SK-N-SH (cell line): ENCODE results near the gene OSBPL6. TPM values are rescaled to one million over a fixed set of nuclear protein-coding genes. Genes with fewer than 3 reads are reported as not detected.

Experiments
- CTCF ChIA-PET: fragments of 300-600, 350-600 bp; formaldehyde crosslinking; extraction: SDS; loops from one replicate; lab custom pipeline; 2021; lab: Yijun Ruan, JAX
- POLR2A ChIA-PET: fragments of 350-600 bp; sonication (Branson Sonifier 250); formaldehyde crosslinking; extraction: SDS; loops from one replicate; lab custom pipeline; 2020; ENCODE audit warnings: antibody characterized with exemption, inconsistent platforms; lab: Yijun Ruan, JAX
- DNase-seq: peaks from one replicate; pipeline ENCODE4 v3.0.0; 2012
- H2AFZ ChIP-seq: fragments of 200-600 bp; sonication (generic); 2 replicates; pipeline ENCODE4 v1.8.1; 2016; ENCODE audit warnings: antibody characterized with exemption, mild to moderate bottlenecking, low read depth
- H3F3A ChIP-seq: fragments of 200-600 bp; sonication (generic); replicated peaks from 2 replicates; pipeline ENCODE3; 2016; ENCODE audit warnings: antibody characterized with exemption, mild to moderate bottlenecking; ENCODE audit not compliant: insufficient read depth
- H3K27ac ChIP-seq, 2 experiments: fragments of 200-500 bp in 1 of 2; fragments of 200-600 bp in 1 of 2; sonication (Bioruptor generic) in 1 of 2; sonication (generic), shearing (Covaris generic) in 1 of 2; 2 replicates each; pipeline versions ENCODE4 v1.5.1 to v1.6.1; 2014 to 2016; ENCODE audit warnings: low read depth in 2 of 2, inconsistent platforms in 1 of 2, low read length in 1 of 2, mild to moderate bottlenecking in 1 of 2, mixed read lengths in 1 of 2
- H3K27me3 ChIP-seq: fragments of 200-600 bp; sonication (generic), shearing (Covaris generic); 2 replicates; pipeline ENCODE4 v1.6.1; 2016; ENCODE audit warnings: mixed run types; ENCODE audit not compliant: insufficient read depth
- H3K36me3 ChIP-seq, 2 experiments: fragments of 200-500 bp in 1 of 2; fragments of 200-600 bp in 1 of 2; sonication (Bioruptor generic) in 1 of 2; sonication (generic) in 1 of 2; replicated peaks in 1 of 2; 2 replicates each; pipeline versions ENCODE3 to v1.5.1; 2014 to 2016; ENCODE audit warnings: low read length in 1 of 2, mild to moderate bottlenecking in 1 of 2; ENCODE audit not compliant: insufficient read depth in 2 of 2, control insufficient read depth in 1 of 2
- H3K4me1 ChIP-seq, 2 experiments: fragments of 200-500 bp in 1 of 2; fragments of 200-600 bp in 1 of 2; sonication (Bioruptor generic) in 1 of 2; sonication (generic), shearing (Covaris generic) in 1 of 2; 2 replicates each; pipeline versions ENCODE4 v1.5.1 to v1.6.1; 2014 to 2016; ENCODE audit warnings: low read depth in 1 of 2, low read length in 1 of 2, mixed run types in 1 of 2; ENCODE audit not compliant: insufficient read depth in 2 of 2, control insufficient read depth in 1 of 2
- H3K4me2 ChIP-seq: fragments of 200-600 bp; sonication (generic), shearing (Covaris generic); 2 replicates; pipeline ENCODE4 v1.6.1; 2017; ENCODE audit warnings: mixed run types
- H3K4me3 ChIP-seq, 2 experiments: fragments of 200-500 bp in 1 of 2; fragments of 200-600 bp in 1 of 2; sonication (Bioruptor generic) in 1 of 2; sonication (generic), shearing (Covaris generic) in 1 of 2; 2 replicates each; pipeline versions ENCODE4 v1.5.1 to v1.8.1; 2014 to 2016; ENCODE audit warnings: low read depth in 2 of 2, inconsistent platforms in 1 of 2, low read length in 1 of 2, mild to moderate bottlenecking in 1 of 2, mixed read lengths in 1 of 2, moderate library complexity in 1 of 2
- H3K79me2 ChIP-seq: fragments of 200-600 bp; sonication (generic); 2 replicates; pipeline ENCODE4 v1.8.1; 2017; ENCODE audit warnings: mild to moderate bottlenecking; ENCODE audit not compliant: insufficient read depth
- H3K9ac ChIP-seq: fragments of 200-600 bp; sonication (generic); 2 replicates; pipeline ENCODE4 v1.6.1; 2017; ENCODE audit warnings: mixed run types
- H3K9me2 ChIP-seq: fragments of 200-600 bp; sonication (generic); 2 replicates; pipeline ENCODE4 v1.6.1; 2017; ENCODE audit warnings: mixed run types
- H3K9me3 ChIP-seq: fragments of 200-600 bp; sonication (generic); 2 replicates; pipeline ENCODE4 v1.6.1; 2017; ENCODE audit warnings: mixed run types, mild to moderate bottlenecking, moderate library complexity
- H4K20me1 ChIP-seq: fragments of 200-600 bp; sonication (generic); 2 replicates; pipeline ENCODE4 v1.6.1; 2017; ENCODE audit warnings: mild to moderate bottlenecking, mixed run types; ENCODE audit not compliant: insufficient read depth
- CTCF ChIP-seq: fragments of 200-600 bp; sonication (generic); IDR thresholded peaks from 2 replicates; pipeline ENCODE4 v1.6.1; 2017; ENCODE audit warnings: antibody characterized with exemption, mild to moderate bottlenecking, moderate library complexity
- EZH2phosphoT487 ChIP-seq: fragments of 200-600 bp; sonication (generic); IDR thresholded peaks from 2 replicates; pipeline ENCODE4 v1.6.1; 2017; ENCODE audit warnings: low read depth, mixed run types, mild to moderate bottlenecking, antibody characterized with exemption, moderate library complexity, borderline replicate concordance
- FOXJ3 ChIP-seq: sonication (generic); formaldehyde crosslinking; IDR thresholded peaks from 2 replicates; pipeline ENCODE4 v1.5.1; 2020; ENCODE audit warnings: mild to moderate bottlenecking, missing genetic modification reagents
- GABPA ChIP-seq: IDR thresholded peaks from 2 replicates; pipeline ENCODE4 v1.4.0; 2012; ENCODE audit warnings: low read depth, mild to moderate bottlenecking
- IRF3 ChIP-seq: fragments of 150-350 bp; IDR thresholded peaks from 2 replicates; pipeline ENCODE4 v1.6.1; 2016; ENCODE audit warnings: mild to moderate bottlenecking, low read depth, low read length
- PBX3 ChIP-seq: IDR thresholded peaks from 2 replicates; pipeline ENCODE4; 2012
- POLR2AphosphoS5 ChIP-seq: IDR thresholded peaks from 2 replicates; pipeline ENCODE4 v1.6.1; 2012; ENCODE audit warnings: low read depth, low read length
- RAD21 ChIP-seq: IDR thresholded peaks from 2 replicates; pipeline ENCODE4 v1.6.1; 2012; ENCODE audit warnings: mild to moderate bottlenecking, low read length
- RFX5 ChIP-seq: IDR thresholded peaks from 2 replicates; pipeline ENCODE4 v1.6.1; 2012; ENCODE audit warnings: mild to moderate bottlenecking, improper control_type of control experiment, low read length
- RXRA ChIP-seq: IDR thresholded peaks from 2 replicates; pipeline ENCODE4 v1.4.0; 2012; ENCODE audit warnings: low read depth, mild to moderate bottlenecking, borderline replicate concordance
- TAF1 ChIP-seq: IDR thresholded peaks from 2 replicates; pipeline ENCODE4 v1.6.1; 2012; ENCODE audit warnings: low read depth, mild to moderate bottlenecking, low read length, moderate library complexity, borderline replicate concordance
- USF1 ChIP-seq: IDR thresholded peaks from 2 replicates; pipeline ENCODE4 v1.4.0; 2012; ENCODE audit warnings: low read depth, borderline replicate concordance
- YY1 ChIP-seq: IDR thresholded peaks from 2 replicates; pipeline ENCODE4 v1.4.0; 2012; ENCODE audit warnings: low read depth, mild to moderate bottlenecking
- WGBS: methylation state at CpG from one replicate; pipeline ENCODE4 v1.1.6; 2017; ENCODE audit warnings: low lambda C conversion rate; 5-methylcytosine and 5-hydroxymethylcytosine counted together
- polyA plus RNA-seq, 3 experiments: library from polyadenylated mRNA; depleted of rRNA; stranded (reverse); fragments of >200 nt; gene quantifications; 2 replicates each; pipeline ENCODE4 v1.2.3, GENCODE V29; 2012

OSBPL6 gene
- polyA plus RNA-seq, 1 of the 3 experiments (the other 2 are of a cell fraction): 2.7 TPM

- POLR2A ChIA-PET: no interaction called here
- no peak for DNase-seq
Measured at GRCh38 chr2:178204977-178205376, 10.7 kb downstream of the OSBPL6 start.

More at GRCh38 chr2:178204977-178205376, 10.7 kb downstream of the OSBPL6 start:
- TF ChIP-seq GABPA: no peak
- no peak for TF ChIP-seq USF1
- TF ChIP-seq PBX3: no peak
- TF ChIP-seq IRF3: no peak
- TF ChIP-seq RFX5: no peak
- TF ChIP-seq FOXJ3 (CRISPR knock-in tag): no peak
- TF ChIP-seq YY1: no peak
- no peak for TF ChIP-seq CTCF
- no peak for TF ChIP-seq RXRA
- TF ChIP-seq RAD21: no peak
- TF ChIP-seq TAF1: no peak
- TF ChIP-seq POLR2AphosphoS5: no peak
- no peak for TF ChIP-seq EZH2phosphoT487
- no peak overlapping the region for H3K9ac ChIP-seq
- peaks cover 6% of the 10 kb centered on the region; the same call in 1 of the 2 replicates for H3K79me2 ChIP-seq
- no peak overlapping the region for H3K4me2 ChIP-seq
- no peak overlapping the region for H2AFZ ChIP-seq
- H3K27ac ChIP-seq: no peak overlapping the region; a peak in 1 of 4 replicates
- no peak overlapping the region for H3K4me3 ChIP-seq
- H3K27me3 ChIP-seq: no peaks in the 10 kb centered on the region
- no peaks in the 10 kb centered on the region for H3K9me3 ChIP-seq
- peaks cover 4 to 10% of the 10 kb centered on the region in 2 experiments; a peak in 2 of 4 replicates for H3K4me1 ChIP-seq
- no peaks in the 10 kb centered on the region for H3K36me3 ChIP-seq
- CTCF ChIA-PET: interaction anchor here (0.9 to 1.3 kb wide), 2 partner anchors 10 to 11 kb away, joined by 3 read pairs; no protein-coding TSS in a partner anchor
- H3F3A ChIP-seq: peaks cover 8% of the 10 kb centered on the region
- no peaks in the 10 kb centered on the region for H4K20me1 ChIP-seq
- no peaks in the 10 kb centered on the region for H3K9me2 ChIP-seq
- 70% methylated on average over 2 of the region's 2 CpGs for WGBS
